Measurements from ENCODE around the gene CDON.
"Not testable (repeated sequence)": the region's sequence is repeated elsewhere in the genome, so short reads cannot be mapped to it uniquely, and the experiment has no call there.

CDON gene

DNA sequence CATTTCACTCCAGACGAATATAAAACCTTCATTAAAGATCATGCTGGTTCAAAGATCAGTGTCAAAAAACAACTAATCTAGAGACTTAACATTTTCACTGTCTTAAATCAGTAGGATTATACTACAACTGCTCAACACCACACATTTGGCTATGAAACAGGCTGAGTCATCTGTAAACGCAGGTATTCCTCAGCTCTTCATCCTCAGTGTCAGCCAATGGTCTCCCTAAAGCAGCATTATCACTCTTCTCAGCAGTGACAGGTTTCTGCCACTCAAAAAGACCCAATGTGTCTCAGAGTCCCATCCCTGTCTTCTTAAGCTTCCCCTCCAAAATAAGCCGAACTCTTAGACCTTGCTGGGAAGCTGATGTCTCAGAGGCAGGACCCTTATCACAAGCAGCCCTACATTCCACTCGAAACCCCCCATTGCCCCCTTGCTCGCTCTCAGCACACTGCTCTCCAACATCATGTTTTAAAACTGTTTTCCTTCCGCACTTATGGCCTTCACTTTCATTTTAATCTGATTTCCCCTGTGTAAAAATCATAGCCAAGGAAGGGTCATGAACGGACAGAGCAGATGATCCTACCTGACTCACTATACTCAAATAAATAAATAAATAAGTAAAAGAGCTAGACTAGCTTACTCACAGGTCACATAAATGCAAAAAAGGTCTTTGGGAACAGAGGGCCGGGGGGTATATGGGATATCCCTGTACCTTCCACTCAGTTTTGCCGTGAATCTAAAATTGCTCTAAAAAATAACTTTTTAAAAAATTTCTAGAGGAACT lies 23.0 kb downstream of the CDON start:
- DNase-seq, result no peak

- DNase-seq, result no peak
Measured at GRCh38 chr11:126035718-126036117, 26.9 kb downstream of the CDON start.

GRCh38 chr11:126034933-126035425 lies 27.7 kb downstream of the CDON start:
- DNase-seq, result no peak

- no peak for DNase-seq
Measured at GRCh38 chr11:126034039-126034932, 28.4 kb downstream of the CDON start.

GRCh38 chr11:126032375-126032774 lies 30.3 kb downstream of the CDON start:
- no peak for DNase-seq

DNA sequence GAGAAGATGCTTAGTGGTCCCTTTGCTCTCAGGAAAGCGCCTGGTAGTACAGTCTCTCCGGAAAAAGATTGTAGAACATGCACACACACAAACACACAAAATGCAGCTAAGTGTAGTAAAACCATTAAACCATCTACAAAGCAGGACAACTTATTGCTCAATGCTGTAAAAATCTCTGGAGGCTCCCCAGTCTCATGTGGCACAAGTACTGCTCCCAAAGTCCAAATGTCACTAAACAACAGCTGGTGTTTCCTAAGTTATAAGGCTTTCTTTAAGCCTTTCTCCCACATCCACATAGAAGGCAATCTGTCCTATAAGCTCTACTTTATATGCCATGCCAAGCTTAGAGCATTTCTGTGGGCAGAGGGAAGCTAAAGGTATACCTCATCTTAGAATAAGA lies 32.9 kb downstream of the CDON start:
- DNase-seq, result no peak

- DNase-seq, result no peak
Measured at GRCh38 chr11:126029237-126029636, 33.4 kb downstream of the CDON start.

- not testable (repeated sequence) for DNase-seq
Measured at GRCh38 chr11:126028534-126028933, 34.1 kb downstream of the CDON start.

DNA sequence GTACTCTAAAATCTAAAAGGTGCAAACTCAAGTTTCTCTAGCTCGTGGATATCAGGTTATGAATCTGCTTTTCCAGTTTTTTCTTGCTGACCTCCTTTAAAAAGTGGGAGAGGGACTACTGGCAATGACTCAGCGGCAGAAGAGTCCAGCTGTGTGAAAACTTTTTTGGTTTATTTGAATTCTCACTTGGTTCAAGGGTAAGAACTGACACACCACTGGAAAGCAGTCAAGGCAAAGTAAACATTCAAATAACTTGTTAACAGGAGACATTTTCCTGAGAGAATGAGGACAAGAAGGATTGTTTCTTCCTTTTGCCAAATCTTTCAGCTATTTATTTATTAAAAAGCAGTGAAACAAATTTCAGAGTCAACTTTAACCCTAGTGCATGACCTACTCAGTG lies 36.1 kb downstream of the CDON start:
- DNase-seq, result no peak

- no peak for DNase-seq
Measured at GRCh38 chr11:126025822-126026221, 36.8 kb downstream of the CDON start.

DNA sequence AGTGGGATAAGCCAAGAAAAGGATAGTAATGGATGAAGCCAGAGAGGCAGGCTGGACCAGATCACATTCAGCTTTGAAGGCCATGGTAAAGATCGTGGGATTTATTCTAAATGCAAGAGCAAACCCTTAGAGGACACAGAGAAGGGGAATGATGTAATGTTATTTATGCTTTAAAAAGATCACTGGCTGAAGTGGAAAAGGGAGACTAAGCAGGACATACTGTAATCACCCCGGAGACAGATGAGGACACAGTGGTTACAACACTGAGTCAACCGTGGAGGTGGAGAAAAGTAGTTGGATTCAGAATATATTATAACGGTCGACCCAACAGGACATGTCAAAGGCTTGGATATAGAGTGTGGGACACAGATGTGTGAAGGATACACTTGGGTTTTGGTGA lies 38.5 kb downstream of the CDON start:
- DNase-seq, result no peak

- no peak for DNase-seq
Measured at GRCh38 chr11:126012852-126013251, 49.8 kb downstream of the CDON start.

GRCh38 chr11:126011754-126012153 lies 50.9 kb downstream of the CDON start:
- no peak for DNase-seq

- DNase-seq, result no peak
Measured at GRCh38 chr11:126011265-126011664, 51.4 kb downstream of the CDON start.

DNA sequence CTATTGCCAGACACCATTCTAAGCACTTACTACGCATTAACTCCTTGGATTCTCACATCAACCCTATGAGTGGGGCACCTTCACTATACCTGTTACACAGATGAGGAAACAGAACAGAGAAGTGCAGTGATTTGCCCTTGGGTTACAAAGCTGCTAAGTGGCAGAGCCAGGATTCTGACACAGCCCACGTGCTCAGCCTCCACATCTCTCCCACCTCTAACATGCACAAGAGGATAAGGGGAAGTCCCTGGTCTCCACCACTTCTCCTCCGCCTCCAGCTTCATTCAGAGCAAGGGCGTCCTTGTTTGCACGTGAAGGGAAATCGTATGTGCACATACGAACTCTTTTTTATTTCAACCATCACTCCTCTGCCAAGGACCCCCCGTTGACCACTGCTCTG lies 53.7 kb downstream of the CDON start:
- DNase-seq, result no peak

GRCh38 chr11:126007238-126007637 lies 55.4 kb downstream of the CDON start:
- DNase-seq, result no peak

GRCh38 chr11:126006068-126006467 lies 56.6 kb downstream of the CDON start:
- DNase-seq, result no peak

GRCh38 chr11:126002181-126002580 lies 60.5 kb downstream of the CDON start:
- no peak for DNase-seq

GRCh38 chr11:125999234-125999880 lies 63.3 kb downstream of the CDON start:
- DNase-seq, result no peak

GRCh38 chr11:125998267-125998666 lies 64.4 kb downstream of the CDON start:
- no peak for DNase-seq

- DNase-seq, result peak; percentile 69 to 77
Measured at GRCh38 chr11:125995313-125995712, 67.4 kb downstream of the CDON start.

DNA sequence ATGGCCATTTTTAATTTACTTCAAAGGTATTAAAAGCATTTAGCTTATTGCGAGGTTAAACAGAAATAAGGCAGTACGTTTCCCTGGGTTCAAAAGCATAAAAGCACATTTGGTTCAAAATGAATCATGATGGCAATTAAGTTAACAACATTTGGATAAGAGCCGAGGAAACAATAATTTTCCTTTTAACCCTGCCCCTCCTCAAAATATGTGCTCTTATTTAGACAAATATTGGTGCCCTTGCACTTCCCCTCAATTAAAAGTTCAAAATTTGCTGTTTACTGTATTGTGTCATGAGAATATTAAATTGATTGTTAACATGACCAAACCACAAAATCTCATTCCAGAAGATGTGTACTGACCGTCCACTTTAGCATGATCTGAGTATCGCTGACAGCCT lies 68.2 kb downstream of the CDON start:
- DNase-seq, result no peak

DNA sequence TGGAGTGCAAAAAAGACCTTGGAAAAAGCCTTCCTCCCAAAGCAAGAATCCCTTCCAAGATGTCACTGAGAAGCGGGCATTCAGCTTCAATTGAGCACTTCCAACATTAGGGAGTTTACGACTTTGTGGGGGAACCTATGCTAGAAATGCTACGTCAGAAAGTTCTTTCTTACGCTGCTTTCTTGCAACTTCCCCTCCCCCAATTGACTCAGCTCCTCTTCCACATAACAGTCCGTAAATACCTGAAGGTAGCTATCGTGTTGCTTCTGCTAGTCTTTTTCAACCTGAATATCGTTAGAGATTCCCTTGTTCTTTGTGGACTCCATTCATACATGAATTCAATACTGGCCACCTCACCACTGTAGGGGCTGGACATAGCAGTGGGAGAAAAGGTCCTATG lies 69.8 kb downstream of the CDON start:
- no peak for DNase-seq

Data from activated CD4-positive, alpha-beta T cell treated with anti-CD3 and anti-CD28 coated beads, Interleukin-2, amount 50 U/mL, for 48 hours (primary cell).